ENCODE results near the gene ASL.
"Not testable (repeated sequence)": the region's sequence is repeated elsewhere in the genome, so short reads cannot be mapped to it uniquely, and the experiment has no call there.

Gene ASL

GRCh38 chr7:66043681-66044497, 31.7 kb upstream of the ASL start:
- peak overlapping the region; percentile 40 for H3K4me3 ChIP-seq (ENCODE audit: control insufficient read depth, low read depth, low read length)
- DNase-seq (ENCODE audit: low read depth), result peak; percentile 28
- no peak for TF ChIP-seq CTCF (conservative IDR thresholded peaks at IDR 0.05; ENCODE audit: control insufficient read depth, insufficient read depth, low read depth, low read length)

GRCh38 chr7:66044498-66044854, 31.1 kb upstream of the ASL start:
- not testable (repeated sequence) for DNase-seq (ENCODE audit: low read depth)
- H3K4me3 ChIP-seq (ENCODE audit: control insufficient read depth, low read depth, low read length), result peak overlapping the region; percentile 40

GRCh38 chr7:66047426-66047825, 28.2 kb upstream of the ASL start:
- DNase-seq (ENCODE audit: low read depth), result peak; percentile 98
- no peak overlapping the region for H3K4me3 ChIP-seq (ENCODE audit: control insufficient read depth, low read depth, low read length)
- no peak for TF ChIP-seq CTCF (conservative IDR thresholded peaks at IDR 0.05; ENCODE audit: control insufficient read depth, insufficient read depth, low read depth, low read length)

- H3K4me3 ChIP-seq (ENCODE audit: control insufficient read depth, low read depth, low read length); DNase-seq (ENCODE audit: low read depth): not testable (repeated sequence)
Observed at GRCh38 chr7:66049886-66050285, 25.7 kb upstream of the ASL start.

GRCh38 chr7:66050337-66050957, 25.2 kb upstream of the ASL start:
- TF ChIP-seq CTCF (conservative IDR thresholded peaks at IDR 0.05; ENCODE audit: control insufficient read depth, insufficient read depth, low read depth, low read length), result no peak
- no peak for DNase-seq (ENCODE audit: low read depth)
- no peak overlapping the region for H3K4me3 ChIP-seq (ENCODE audit: control insufficient read depth, low read depth, low read length)

- H3K4me3 ChIP-seq (ENCODE audit: control insufficient read depth, low read depth, low read length), result no peak overlapping the region
- TF ChIP-seq CTCF (conservative IDR thresholded peaks at IDR 0.05; ENCODE audit: control insufficient read depth, insufficient read depth, low read depth, low read length), result no peak
- peak; percentile 96 for DNase-seq (ENCODE audit: low read depth)
Observed at GRCh38 chr7:66050990-66051448, 24.6 kb upstream of the ASL start.

GRCh38 chr7:66052447-66052846, 23.2 kb upstream of the ASL start:
- no peak for DNase-seq (ENCODE audit: low read depth)
- no peak for TF ChIP-seq CTCF (conservative IDR thresholded peaks at IDR 0.05; ENCODE audit: control insufficient read depth, insufficient read depth, low read depth, low read length)
- H3K4me3 ChIP-seq (ENCODE audit: control insufficient read depth, low read depth, low read length), result no peak overlapping the region

Measured in fibroblast of mammary gland (primary cell).